Measurements from ENCODE around the gene AGPAT1.
A peak's percentile ranks its signal among the peaks of the same experiment; 100 is the strongest.

AGPAT1 gene

DNA sequence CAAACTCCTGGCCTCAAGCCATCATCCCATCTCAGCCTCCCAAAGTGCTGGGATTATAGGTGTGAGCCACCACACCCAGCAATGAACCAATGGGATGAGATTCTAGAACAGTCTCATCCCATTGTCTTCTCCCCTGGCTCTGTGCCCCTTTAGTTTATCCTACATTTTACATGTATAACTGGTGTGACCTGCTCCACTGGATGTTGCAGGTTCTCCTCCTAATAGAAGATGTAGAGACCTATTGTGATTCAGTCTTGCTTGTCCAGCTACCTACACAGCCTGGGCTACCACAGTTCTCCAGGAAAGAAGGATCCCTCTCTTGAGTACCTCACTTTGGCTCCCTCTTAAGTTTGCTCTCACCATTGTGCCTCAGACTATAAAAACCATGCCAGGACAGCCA lies 43.8 kb downstream of the AGPAT1 start:
- Histone ChIP-seq H3K27ac (no peak overlapping the region), H3K36me3 (replicated peaks) (no peaks in the 10 kb centered on the region), H3K4me3 (ENCODE audit: low read depth, low read length) (no peak overlapping the region), H3K27me3 (replicated peaks) (no peaks in the 10 kb centered on the region)
- DNase-seq, result no peak
- in situ Hi-C loops (cut with HindIII; ENCODE audit: low pct_ligation_motif_present, low sequenced_read_pairs), result no loop called here
- TF ChIP-seq, protein P1, sequence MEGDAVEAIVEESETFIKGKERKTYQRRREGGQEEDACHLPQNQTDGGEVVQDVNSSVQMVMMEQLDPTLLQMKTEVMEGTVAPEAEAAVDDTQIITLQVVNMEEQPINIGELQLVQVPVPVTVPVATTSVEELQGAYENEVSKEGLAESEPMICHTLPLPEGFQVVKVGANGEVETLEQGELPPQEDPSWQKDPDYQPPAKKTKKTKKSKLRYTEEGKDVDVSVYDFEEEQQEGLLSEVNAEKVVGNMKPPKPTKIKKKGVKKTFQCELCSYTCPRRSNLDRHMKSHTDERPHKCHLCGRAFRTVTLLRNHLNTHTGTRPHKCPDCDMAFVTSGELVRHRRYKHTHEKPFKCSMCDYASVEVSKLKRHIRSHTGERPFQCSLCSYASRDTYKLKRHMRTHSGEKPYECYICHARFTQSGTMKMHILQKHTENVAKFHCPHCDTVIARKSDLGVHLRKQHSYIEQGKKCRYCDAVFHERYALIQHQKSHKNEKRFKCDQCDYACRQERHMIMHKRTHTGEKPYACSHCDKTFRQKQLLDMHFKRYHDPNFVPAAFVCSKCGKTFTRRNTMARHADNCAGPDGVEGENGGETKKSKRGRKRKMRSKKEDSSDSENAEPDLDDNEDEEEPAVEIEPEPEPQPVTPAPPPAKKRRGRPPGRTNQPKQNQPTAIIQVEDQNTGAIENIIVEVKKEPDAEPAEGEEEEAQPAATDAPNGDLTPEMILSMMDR (IDR thresholded peaks at IDR 0.05; ENCODE audit: low read depth, low read length, missing control alignments), result no peak

DNA sequence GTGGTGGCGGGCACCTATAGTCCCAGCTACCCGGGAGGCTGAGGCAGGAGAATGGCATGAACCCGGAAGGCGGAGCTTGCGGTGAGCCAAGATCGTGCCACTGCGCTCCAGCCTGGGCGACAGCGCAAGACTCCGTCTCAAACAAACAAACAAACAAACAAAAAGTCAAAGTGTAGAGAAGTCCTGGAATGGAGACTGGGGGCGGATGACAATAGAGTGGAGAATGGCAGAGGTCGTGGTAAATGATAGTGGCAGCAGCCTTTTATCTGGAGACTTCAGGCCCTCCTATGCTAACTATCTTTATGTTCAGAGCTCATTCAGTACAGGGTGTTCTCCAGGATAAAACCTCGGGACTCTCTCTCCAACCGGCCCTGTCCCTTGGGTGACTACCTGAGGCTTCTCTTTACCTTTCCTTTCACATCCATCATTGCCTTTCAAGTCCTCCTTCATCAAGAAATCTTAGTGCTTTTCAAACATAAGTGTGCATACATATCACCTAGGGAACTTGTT lies 44.4 kb downstream of the AGPAT1 start:
- in situ Hi-C loops (cut with HindIII; ENCODE audit: low pct_ligation_motif_present, low sequenced_read_pairs), result no loop called here
- no peak overlapping the region for H3K27ac ChIP-seq
- no peak overlapping the region for H3K4me3 ChIP-seq (ENCODE audit: low read depth, low read length)
- no peaks in the 10 kb centered on the region for H3K27me3 ChIP-seq (replicated peaks)
- DNase-seq, result no peak
- H3K36me3 ChIP-seq (replicated peaks), result no peaks in the 10 kb centered on the region
- TF ChIP-seq, protein P1 (IDR thresholded peaks at IDR 0.05; ENCODE audit: low read depth, low read length, missing control alignments), result no peak

DNA sequence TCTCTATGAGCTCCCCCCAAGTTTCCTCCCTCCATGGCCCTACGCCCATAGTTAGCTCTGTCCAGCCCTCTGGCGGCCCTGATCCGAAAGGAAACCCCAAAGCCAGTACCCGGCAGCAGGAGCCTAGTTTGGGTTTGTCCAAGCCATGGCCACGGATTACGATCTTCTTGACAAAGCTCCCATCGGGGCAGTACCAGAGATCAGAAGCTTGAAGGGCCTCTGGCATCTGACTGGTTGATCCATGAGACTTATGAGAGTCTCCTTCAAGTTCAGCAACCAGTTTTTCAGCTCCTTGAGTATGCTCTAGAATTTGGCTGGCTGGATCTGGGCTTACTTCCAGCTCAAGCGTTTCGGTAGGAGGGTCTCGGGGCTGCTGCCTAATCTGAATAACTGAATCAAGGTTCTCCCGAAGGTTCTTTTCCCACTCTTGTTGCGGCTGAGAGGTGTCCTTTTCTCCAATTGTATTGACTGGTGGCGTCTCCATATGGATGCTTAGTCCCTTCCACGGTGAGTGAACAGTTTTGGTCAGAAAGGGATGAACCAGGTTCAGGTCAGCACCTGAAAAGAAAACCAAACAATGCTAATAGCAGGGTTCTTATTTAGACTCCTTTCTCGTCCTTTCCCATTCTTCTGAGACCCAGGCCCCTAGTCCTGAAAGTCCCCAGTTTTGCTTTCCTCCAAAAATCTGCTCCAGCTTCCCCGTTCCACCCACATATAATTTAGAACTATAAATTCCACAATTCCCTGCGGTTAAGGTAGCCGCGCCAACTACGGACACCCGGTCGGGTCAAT lies 46.4 kb downstream of the AGPAT1 start:
- TF ChIP-seq, protein P1 (IDR thresholded peaks at IDR 0.05; ENCODE audit: low read depth, low read length, missing control alignments), result no peak
- in situ Hi-C loops (cut with HindIII; ENCODE audit: low pct_ligation_motif_present, low sequenced_read_pairs), result loop anchor here (10.0 kb wide), 1 partner anchor 55 kb away; the partner anchor contains the start of gene AGER
- DNase-seq, result no peak

DNA sequence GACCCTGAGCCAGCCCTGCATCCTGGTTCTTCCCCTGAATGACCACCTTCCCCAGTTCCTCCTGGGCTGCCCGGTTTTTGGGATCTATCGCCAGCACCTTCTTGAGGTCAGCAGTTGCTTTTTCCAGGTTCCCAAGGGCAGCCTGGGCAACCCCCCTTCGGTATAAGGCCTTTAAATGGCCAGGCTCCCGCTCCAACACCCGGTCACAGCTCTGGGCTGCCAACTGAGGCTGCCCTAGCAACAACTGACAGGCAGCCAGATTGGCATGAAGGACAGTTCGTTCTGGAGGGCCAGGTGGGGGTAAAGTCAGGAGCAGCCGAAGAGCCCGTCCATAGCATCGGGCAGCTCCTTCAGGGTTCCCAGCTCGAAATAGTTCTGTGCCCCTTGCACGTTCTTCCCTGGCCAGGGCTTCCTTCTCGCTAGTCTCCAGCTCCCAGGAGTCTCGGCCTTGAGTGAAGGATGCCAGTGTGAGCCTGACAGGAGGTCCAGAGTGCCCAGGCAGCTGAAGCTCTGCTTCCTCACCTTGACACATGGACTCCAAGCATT lies 47.1 kb downstream of the AGPAT1 start:
- no peak overlapping the region for H3K27ac ChIP-seq
- no peak for DNase-seq
- peak overlapping the region; percentile 3 for H3K4me3 ChIP-seq (ENCODE audit: low read depth, low read length)
- in situ Hi-C loops (cut with HindIII; ENCODE audit: low pct_ligation_motif_present, low sequenced_read_pairs), result loop anchor here (10.0 kb wide), 1 partner anchor 56 kb away; the partner anchor contains the start of gene AGER
- TF ChIP-seq, protein P1 (IDR thresholded peaks at IDR 0.05; ENCODE audit: low read depth, low read length, missing control alignments), result no peak
- no peaks in the 10 kb centered on the region for H3K27me3 ChIP-seq (replicated peaks)
- peaks cover 3% of the 10 kb centered on the region for H3K36me3 ChIP-seq (replicated peaks)

More for the DNA sequence above, 46.4 kb downstream of the AGPAT1 start:
- H3K27me3 ChIP-seq (replicated peaks), result no peaks in the 10 kb centered on the region
- peak overlapping the region; percentile 77 for H3K4me3 ChIP-seq (ENCODE audit: low read depth, low read length)
- H3K36me3 ChIP-seq (replicated peaks), result no peaks in the 10 kb centered on the region
- peak overlapping the region; percentile 64 for H3K27ac ChIP-seq

DNA sequence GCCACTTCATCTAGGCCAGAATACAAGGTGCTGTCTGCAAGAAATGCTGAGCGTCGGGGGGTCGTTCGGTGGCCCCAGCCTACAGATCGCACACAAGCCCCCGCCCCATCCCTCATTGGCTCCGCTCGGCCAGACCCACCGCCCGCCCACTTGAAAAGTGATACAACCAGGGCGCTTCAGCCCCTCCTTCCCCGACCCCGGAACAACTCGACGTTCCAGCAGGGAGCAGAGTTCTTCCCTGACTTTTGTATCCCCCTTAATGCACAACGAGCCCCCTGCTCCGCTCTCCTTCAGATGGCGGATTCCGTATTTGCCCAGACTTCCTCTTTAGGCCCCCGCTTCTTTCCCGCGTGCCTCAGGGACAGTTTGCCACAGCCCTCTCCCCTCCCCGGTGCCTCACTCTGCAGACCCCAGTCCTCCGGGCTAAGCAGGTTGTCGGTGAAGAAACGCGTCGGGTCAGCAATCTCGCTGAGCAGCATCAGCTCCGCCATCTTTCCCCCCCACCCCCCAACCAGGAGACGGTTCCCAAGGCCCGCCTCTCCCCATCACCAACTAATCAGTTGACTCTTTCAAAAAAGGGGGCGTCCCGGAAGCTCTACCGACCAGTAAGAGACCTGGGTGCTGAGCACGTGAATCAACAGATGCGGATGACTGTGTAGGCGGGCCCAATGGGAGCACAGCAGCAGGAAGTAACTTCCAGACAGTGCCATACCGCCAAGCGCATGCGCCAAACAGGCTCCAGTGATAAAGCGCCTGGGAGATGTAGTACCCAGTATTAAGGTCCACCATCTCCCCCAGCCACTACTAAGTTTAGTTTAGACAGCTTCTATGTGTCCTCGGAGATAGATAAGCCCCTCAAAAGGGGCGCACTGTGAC lies 47.9 kb downstream of the AGPAT1 start, which contains the start of gene ATF6B:
ATF6B (minus strand) TSS at position 530 of the 876 bp plus-strand sequence; CDS start at position 491, 39 bp downstream.
- Histone ChIP-seq H3K36me3 (replicated peaks) (peaks cover 3% of the 10 kb centered on the region), H3K27me3 (replicated peaks) (no peaks in the 10 kb centered on the region), H3K4me3 (ENCODE audit: low read depth, low read length) (peak within 1 kb of the TSS; percentile 100), H3K27ac (peak within 1 kb of the TSS; percentile 90)
- TF ChIP-seq, protein P1 (IDR thresholded peaks at IDR 0.05; ENCODE audit: low read depth, low read length, missing control alignments), result no peak
- peak; percentile 100 for DNase-seq
- in situ Hi-C loops (cut with HindIII; ENCODE audit: low pct_ligation_motif_present, low sequenced_read_pairs), result loop anchor here (10.0 kb wide), 1 partner anchor 57 kb away; the partner anchor contains the start of gene AGER

Measured in brain microvascular endothelial cell (primary cell).